Bladder microvascular endothelial cell (primary cell): ENCODE measurements around the gene SOCS2. TPM values are rescaled to one million over a fixed set of nuclear protein-coding genes. Genes with fewer than 3 reads are reported as not detected.

Experiments
- total RNA-seq: library from RNA; depleted of rRNA; stranded (reverse); fragments of >200 nt; gene quantifications from 2 replicates; pipeline ENCODE4 v1.2.3, GENCODE V29; 2014

SOCS2 gene
- 57.4 and 89.5 TPM in 2 replicates for total RNA-seq

GRCh38 chr12:93571925-93572711, at the start of gene SOCS2:
TSS of gene SOCS2 (plus strand) at chr12:93572675. CDS start at chr12:93572898, 223 bp downstream.

Other genes with a start within 250 kb of the SOCS2 start
- gene NUDT4, start 194.8 kb upstream of the SOCS2 start, total RNA-seq, result 49.5 and 130 TPM in 2 replicates
- gene UBE2N, start 130.7 kb upstream of the SOCS2 start, total RNA-seq, result 69.3 and 169 TPM in 2 replicates
- gene MRPL42, start 105.2 kb upstream of the SOCS2 start, total RNA-seq, result 31.7 and 71.1 TPM in 2 replicates
- 9.6 and 9.8 TPM in 2 replicates for gene CRADD, start 104.7 kb downstream of the SOCS2 start, total RNA-seq